Karpas-422 (cell line): ENCODE data around the gene PTBP1. TPM values are rescaled to one million over a fixed set of nuclear protein-coding genes. Genes with fewer than 3 reads are reported as not detected.

ENCODE experiments used
- DNase-seq: peaks from one replicate; pipeline ENCODE4 v3.0.0-alpha.2; 2015
- H2AFZ ChIP-seq: fragments of 200-600 bp; sonication (generic); 2 replicates; pipeline ENCODE4 v1.6.1; 2014; ENCODE audit warnings: antibody characterized with exemption, low read length, mixed read lengths
- H3K27ac ChIP-seq: fragments of 200-600 bp; sonication (generic); 2 replicates; pipeline ENCODE4 v1.5.1; 2014; ENCODE audit warnings: mild to moderate bottlenecking, low read length, moderate library complexity
- H3K27me3 ChIP-seq: fragments of 200-600 bp; sonication (generic); 2 replicates; pipeline ENCODE4 v1.6.1; 2014; ENCODE audit warnings: low read length, mixed read lengths
- H3K36me3 ChIP-seq: fragments of 200-600 bp; sonication (generic); 2 replicates; pipeline ENCODE4 v1.6.1; 2014; ENCODE audit warnings: low read length, mixed read lengths; ENCODE audit not compliant: insufficient read depth
- H3K4me1 ChIP-seq: fragments of 200-600 bp; sonication (generic); 2 replicates; pipeline ENCODE4 v1.6.1; 2014; ENCODE audit warnings: mild to moderate bottlenecking, low read length, mixed read lengths
- H3K4me2 ChIP-seq: fragments of 200-600 bp; sonication (generic); 2 replicates; pipeline ENCODE4 v1.6.1; 2014; ENCODE audit warnings: low read length, low read depth, mild to moderate bottlenecking; ENCODE audit not compliant: poor library complexity, severe bottlenecking
- H3K4me3 ChIP-seq: fragments of 200-600 bp; sonication (generic); 2 replicates; pipeline ENCODE4 v1.5.1; 2014; ENCODE audit warnings: mild to moderate bottlenecking, antibody characterized with exemption, low read length, mixed read lengths
- H3K79me2 ChIP-seq: fragments of 200-600 bp; sonication (generic); 2 replicates; pipeline ENCODE4 v1.6.1; 2014; ENCODE audit warnings: mild to moderate bottlenecking, low read length, mixed read lengths
- H3K9ac ChIP-seq: fragments of 200-600 bp; sonication (generic); 2 replicates; pipeline ENCODE4 v1.6.0; 2014; ENCODE audit warnings: low read length
- H3K9me2 ChIP-seq: fragments of 200-600 bp; sonication (generic), shearing (Covaris generic); replicated peaks from 2 replicates; pipeline ENCODE4 v1.6.0; 2014; ENCODE audit warnings: mild to moderate bottlenecking, low read length, moderate library complexity; ENCODE audit not compliant: insufficient read depth
- H3K9me3 ChIP-seq: fragments of 300-700, 200-600 bp; sonication (generic); 2 replicates; pipeline ENCODE4 v1.6.1; 2014; ENCODE audit warnings: low read length, mixed read lengths
- H4K20me1 ChIP-seq: fragments of 200-600 bp; sonication (generic); 2 replicates; pipeline ENCODE4 v1.6.1; 2014; ENCODE audit warnings: mild to moderate bottlenecking, antibody characterized with exemption, low read length, low read depth; ENCODE audit not compliant: insufficient read depth
- total RNA-seq: library from RNA; depleted of rRNA; stranded (reverse); fragments of >200 nt; shearing (Covaris generic); gene quantifications from 2 replicates; pipeline ENCODE4 v1.2.3, GENCODE V29; 2014; ENCODE audit warnings: low replicate concordance

Gene PTBP1
- total RNA-seq, 1 experiment from 2014 or later: 170 TPM

- H3K9me3 ChIP-seq: no peaks in the 10 kb centered on the region
- 0 out of 2 replicates have a peak, but pooled peaks cover 6% of the 10 kb centered on the region for H3K79me2 ChIP-seq
- H3K9ac ChIP-seq: no peak overlapping the region
- H3K4me1 ChIP-seq: no peaks in the 10 kb centered on the region
- H3K27ac ChIP-seq: no peak overlapping the region
- H4K20me1 ChIP-seq: peaks cover 32% of the 10 kb centered on the region
- no peak for DNase-seq
- H3K4me3 ChIP-seq: no peak overlapping the region
- H3K27me3 ChIP-seq: no peaks in the 10 kb centered on the region
- no peaks in the 10 kb centered on the region for H3K9me2 ChIP-seq
- H3K36me3 ChIP-seq: peaks cover 36% of the 10 kb centered on the region
- H3K4me2 ChIP-seq: no peak overlapping the region
- no peak overlapping the region for H2AFZ ChIP-seq
Measured at GRCh38 chr19:810077-810855, 13.0 kb downstream of the PTBP1 start.

GRCh38 chr19:810883-811489 lies 13.7 kb downstream of the PTBP1 start:
- no peak overlapping the region for H3K4me2 ChIP-seq
- peaks cover 36% of the 10 kb centered on the region for H3K36me3 ChIP-seq
- H4K20me1 ChIP-seq: peaks cover 29% of the 10 kb centered on the region

GRCh38 chr19:811506-812048 lies 14.3 kb downstream of the PTBP1 start:
- Histone ChIP-seq H4K20me1 (peaks cover 24% of the 10 kb centered on the region), H3K36me3 (peaks cover 34% of the 10 kb centered on the region), H3K9me2 (no peaks in the 10 kb centered on the region; the same call in 1 of the 2 replicates), H3K27ac (no peak overlapping the region), H3K4me2 (no peak overlapping the region), H3K79me2 (0 out of 2 replicates have a peak, but pooled peaks cover 6% of the 10 kb centered on the region), H3K4me3 (no peak overlapping the region), H3K4me1 (no peaks in the 10 kb centered on the region), H3K9ac (no peak overlapping the region), H3K27me3 (no peaks in the 10 kb centered on the region), H3K9me3 (no peaks in the 10 kb centered on the region), H2AFZ (no peak overlapping the region)
- DNase-seq: no peak

More at GRCh38 chr19:810883-811489, 13.7 kb downstream of the PTBP1 start:
- DNase-seq: no peak
- H3K27me3 ChIP-seq: no peaks in the 10 kb centered on the region
- no peak overlapping the region for H2AFZ ChIP-seq
- no peaks in the 10 kb centered on the region; the same call in 1 of the 2 replicates for H3K9me2 ChIP-seq
- H3K79me2 ChIP-seq: 0 out of 2 replicates have a peak, but pooled peaks cover 6% of the 10 kb centered on the region
- no peak overlapping the region for H3K27ac ChIP-seq
- H3K4me1 ChIP-seq: no peaks in the 10 kb centered on the region
- no peaks in the 10 kb centered on the region for H3K9me3 ChIP-seq
- no peak overlapping the region for H3K9ac ChIP-seq
- H3K4me3 ChIP-seq: no peak overlapping the region

- no peaks in the 10 kb centered on the region for H3K27me3 ChIP-seq
- no peak overlapping the region for H3K4me2 ChIP-seq
- no peak overlapping the region for H2AFZ ChIP-seq
- no peaks in the 10 kb centered on the region for H3K4me1 ChIP-seq
- DNase-seq: no peak
- peaks cover 28% of the 10 kb centered on the region for H3K36me3 ChIP-seq
- H4K20me1 ChIP-seq: peaks cover 18% of the 10 kb centered on the region
- no peak overlapping the region for H3K9ac ChIP-seq
- H3K9me2 ChIP-seq: no peaks in the 10 kb centered on the region; the same call in 1 of the 2 replicates
- H3K79me2 ChIP-seq: no peaks in the 10 kb centered on the region
- no peak overlapping the region for H3K4me3 ChIP-seq
- no peak overlapping the region for H3K27ac ChIP-seq
- no peaks in the 10 kb centered on the region for H3K9me3 ChIP-seq
Measured at GRCh38 chr19:812049-812746, 14.9 kb downstream of the PTBP1 start.

GRCh38 chr19:812747-813218 lies 15.5 kb downstream of the PTBP1 start:
- Histone ChIP-seq H3K9me3 (no peaks in the 10 kb centered on the region), H3K36me3 (peaks cover 22% of the 10 kb centered on the region), H3K4me2 (no peak overlapping the region), H3K9me2 (no peaks in the 10 kb centered on the region; the same call in 1 of the 2 replicates), H3K79me2 (no peaks in the 10 kb centered on the region), H3K4me1 (no peaks in the 10 kb centered on the region), H3K9ac (no peak overlapping the region), H2AFZ (no peak overlapping the region), H4K20me1 (peaks cover 12% of the 10 kb centered on the region), H3K27me3 (no peaks in the 10 kb centered on the region), H3K27ac (no peak overlapping the region), H3K4me3 (no peak overlapping the region)
- no peak for DNase-seq

GRCh38 chr19:813219-814151 lies 16.2 kb downstream of the PTBP1 start:
- DNase-seq: no peak
- Histone ChIP-seq H3K9ac (no peak overlapping the region), H3K4me2 (no peak overlapping the region), H4K20me1 (peaks cover 8% of the 10 kb centered on the region; the same call in 1 of the 2 replicates), H3K4me3 (no peak overlapping the region), H3K9me3 (no peaks in the 10 kb centered on the region), H3K4me1 (no peaks in the 10 kb centered on the region), H3K27ac (no peak overlapping the region), H3K79me2 (no peaks in the 10 kb centered on the region), H2AFZ (no peak overlapping the region), H3K36me3 (peaks cover 19% of the 10 kb centered on the region), H3K9me2 (no peaks in the 10 kb centered on the region; the same call in 1 of the 2 replicates), H3K27me3 (no peaks in the 10 kb centered on the region)
